A549 (cell line): ENCODE measurements around the gene EARS2. TPM values are rescaled to one million over a fixed set of nuclear protein-coding genes. Genes with fewer than 3 reads are reported as not detected.
A peak's percentile ranks its signal among the peaks of the same experiment; 100 is the strongest.

Experiments
- ATAC-seq, 2 experiments: fragments of 200-7000 bp in 1 of 2; fragments of >200 bp in 1 of 2; cut with Nextera tagmentation in 1 of 2; cut with Tn5 transposase in 1 of 2; 3 replicates each; pipeline versions ENCODE4 v1.8.0 to v1.9.1; 2018 to 2020; ENCODE audit warnings: mild to moderate bottlenecking in 1 of 2, moderate library complexity in 1 of 2
- CTCF ChIA-PET: fragments of 300-600 bp; sonication (Branson Sonifier 250); formaldehyde crosslinking; extraction: SDS; loops from one replicate; lab custom pipeline; 2021; ENCODE audit warnings: antibody characterized with exemption, inconsistent platforms; lab: Yijun Ruan, JAX
- POLR2A ChIA-PET: fragments of 350-600 bp; formaldehyde crosslinking; extraction: SDS; loops from one replicate; lab custom pipeline; 2021; ENCODE audit warnings: antibody characterized with exemption, inconsistent platforms; lab: Yijun Ruan, JAX
- DNase-seq, 2 experiments: peaks; one replicate each; pipeline versions ENCODE4 v3.0.0 to v3.0.0-alpha.2; 2011 to 2016; ENCODE audit warnings: low read depth in 1 of 2, low spot score in 1 of 2
- FAIRE-seq: peaks from 2 replicates; lab custom pipeline; 2011; peaks lifted over from hg19 to GRCh38; lab: Jason Lieb, UNC
- H3K27ac ChIP-seq, 2 experiments: fragments of >200 bp; sonication (Bioruptor Twin); formaldehyde crosslinking; 3 replicates each; pipeline ENCODE4 v1.5.1; 2016 to 2017
- H3K4me1 ChIP-seq: fragments of >200 bp; sonication (Bioruptor Twin); formaldehyde crosslinking; 3 replicates; pipeline ENCODE4 v1.6.1; 2016
- H3K4me2 ChIP-seq: fragments of >200 bp; sonication (Bioruptor Twin); formaldehyde crosslinking; 3 replicates; pipeline ENCODE4 v1.6.1; 2016
- H3K4me3 ChIP-seq: fragments of >200 bp; sonication (Bioruptor Twin); formaldehyde crosslinking; 3 replicates; pipeline ENCODE4 v1.5.1; 2016
- H3K9me3 ChIP-seq: fragments of >200 bp; sonication (Bioruptor Twin); formaldehyde crosslinking; 3 replicates; pipeline ENCODE4 v1.6.1; 2016
- CHD4 ChIP-seq: fragments of 200-600 bp; sonication (generic); IDR thresholded peaks from 2 replicates; pipeline ENCODE4 v1.6.1; 2016; ENCODE audit warnings: antibody characterized with exemption, mild to moderate bottlenecking, borderline replicate concordance
- EP300 ChIP-seq, 2 experiments: fragments of >200 bp; sonication (Bioruptor Twin); formaldehyde crosslinking; IDR thresholded peaks; 2 replicates in 1 of 2; 3 replicates in 1 of 2; pipeline ENCODE4 v1.6.1; 2016 to 2017
- HDAC2 ChIP-seq: fragments of 200-600 bp; sonication (generic); IDR thresholded peaks from 2 replicates; pipeline ENCODE4 v1.6.1; 2016
- HOXB13 ChIP-seq: fragments of 250-450 bp; sonication (Bioruptor Pico); IDR thresholded peaks from 2 replicates; pipeline ENCODE4 v1.5.0; 2020; ENCODE audit warnings: low read depth, mild to moderate bottlenecking, moderate library complexity
- JUNB ChIP-seq: fragments of >200 bp; sonication (Bioruptor Twin); formaldehyde crosslinking; IDR thresholded peaks from 2 replicates; pipeline ENCODE4 v1.6.1; 2016
- KDM1A ChIP-seq: fragments of 200-600 bp; sonication (generic); IDR thresholded peaks from 2 replicates; pipeline ENCODE4 v1.6.1; 2016; ENCODE audit warnings: low read depth, mild to moderate bottlenecking
- KDM5A ChIP-seq: fragments of 200-600 bp; sonication (generic); IDR thresholded peaks from 2 replicates; pipeline ENCODE4 v1.6.1; 2016; ENCODE audit warnings: antibody characterized with exemption, mild to moderate bottlenecking
- MAZ ChIP-seq: fragments of 150-350 bp; IDR thresholded peaks from 2 replicates; pipeline ENCODE4 v1.6.1; 2014; ENCODE audit warnings: antibody characterized with exemption, low read depth, low read length, borderline replicate concordance
- MYC ChIP-seq: IDR thresholded peaks from 2 replicates; pipeline ENCODE4 v1.6.1; 2012; ENCODE audit warnings: mild to moderate bottlenecking, inconsistent platforms, low read length, improper control_type of control experiment, borderline replicate concordance
- NFE2L2 ChIP-seq: fragments of 150-350 bp; conservative IDR thresholded peaks from 2 replicates; pipeline ENCODE4 v1.6.1; 2014; ENCODE audit warnings: low read length
- PHF8 ChIP-seq: fragments of 200-600 bp; sonication (generic); IDR thresholded peaks from 2 replicates; pipeline ENCODE4 v1.6.1; 2016; ENCODE audit warnings: low read depth, mild to moderate bottlenecking, antibody characterized with exemption, moderate library complexity, borderline replicate concordance
- POLR2A ChIP-seq: IDR thresholded peaks from 2 replicates; pipeline ENCODE4 v1.6.1; 2012; ENCODE audit warnings: mild to moderate bottlenecking, low read length
- RARB ChIP-seq: fragments of 250-450 bp; sonication (Bioruptor Pico); IDR thresholded peaks from 2 replicates; pipeline ENCODE4 v1.8.0; 2021; ENCODE audit warnings: mild to moderate bottlenecking, moderate library complexity
- RFX5 ChIP-seq: fragments of 450-650 bp; IDR thresholded peaks from 2 replicates; pipeline ENCODE4 v1.7.1; 2014; ENCODE audit warnings: antibody characterized with exemption, mild to moderate bottlenecking, moderate library complexity
- RNF2 ChIP-seq: fragments of 200-600 bp; sonication (generic); IDR thresholded peaks from 2 replicates; pipeline ENCODE4 v1.6.1; 2016; ENCODE audit warnings: low read depth, mild to moderate bottlenecking, antibody characterized with exemption, moderate library complexity, borderline replicate concordance
- SREBF2 ChIP-seq: fragments of 450-650 bp; IDR thresholded peaks from 2 replicates; pipeline ENCODE4 v1.6.1; 2014; ENCODE audit warnings: mild to moderate bottlenecking, moderate library complexity
- ZNF302 ChIP-seq: fragments of 250-450 bp; sonication (Bioruptor Pico); IDR thresholded peaks from 2 replicates; pipeline ENCODE4 v1.9.0; 2021; ENCODE audit warnings: inconsistent platforms, mild to moderate bottlenecking, moderate library complexity
- WGBS: methylation state at CpG from one replicate; pipeline ENCODE4 v1.1.6; 2017; ENCODE audit errors: missing lambda C conversion rate; 5-methylcytosine and 5-hydroxymethylcytosine counted together
- polyA plus RNA-seq, 4 experiments: library from polyadenylated mRNA; depleted of rRNA in 3 of 4; stranded (reverse); fragments of >200 nt; fragmentation: RNase III in 1 of 4; extraction: RNeasy Plus Mini Kit Qiagen cat#74134 plus additional on column Dnase treatment in 1 of 4; gene quantifications; 2 replicates in 3 of 4; 3 replicates in 1 of 4; pipeline ENCODE4 v1.2.3, GENCODE V29; 2011 to 2017
- TF ChIP-seq, protein P1 (sequence below): fragments of 250-450 bp; sonication (Bioruptor Pico); IDR thresholded peaks from 2 replicates; pipeline ENCODE4 v1.5.0; 2020; ENCODE audit warnings: low read depth, mild to moderate bottlenecking, moderate library complexity
- TF ChIP-seq, protein P2 (sequence below): fragments of 250-450 bp; sonication (Bioruptor Pico); IDR thresholded peaks from 2 replicates; pipeline ENCODE4 v1.5.0; 2021; ENCODE audit warnings: mild to moderate bottlenecking, moderate library complexity, borderline replicate concordance
- TF ChIP-seq, protein P3 (sequence below): fragments of >200 bp; sonication (Bioruptor Twin); formaldehyde crosslinking; IDR thresholded peaks from 3 replicates; pipeline ENCODE4 v1.6.1; 2016
- TF ChIP-seq, protein P4 (sequence below): fragments of >200 bp; sonication (Bioruptor Twin); formaldehyde crosslinking; IDR thresholded peaks from 3 replicates; pipeline ENCODE4 v1.5.1; 2016

Gene EARS2
- polyA plus RNA-seq, 2 of the 4 experiments (the other 2 are of a cell fraction), result 30.4 to 45.2 TPM

DNA sequence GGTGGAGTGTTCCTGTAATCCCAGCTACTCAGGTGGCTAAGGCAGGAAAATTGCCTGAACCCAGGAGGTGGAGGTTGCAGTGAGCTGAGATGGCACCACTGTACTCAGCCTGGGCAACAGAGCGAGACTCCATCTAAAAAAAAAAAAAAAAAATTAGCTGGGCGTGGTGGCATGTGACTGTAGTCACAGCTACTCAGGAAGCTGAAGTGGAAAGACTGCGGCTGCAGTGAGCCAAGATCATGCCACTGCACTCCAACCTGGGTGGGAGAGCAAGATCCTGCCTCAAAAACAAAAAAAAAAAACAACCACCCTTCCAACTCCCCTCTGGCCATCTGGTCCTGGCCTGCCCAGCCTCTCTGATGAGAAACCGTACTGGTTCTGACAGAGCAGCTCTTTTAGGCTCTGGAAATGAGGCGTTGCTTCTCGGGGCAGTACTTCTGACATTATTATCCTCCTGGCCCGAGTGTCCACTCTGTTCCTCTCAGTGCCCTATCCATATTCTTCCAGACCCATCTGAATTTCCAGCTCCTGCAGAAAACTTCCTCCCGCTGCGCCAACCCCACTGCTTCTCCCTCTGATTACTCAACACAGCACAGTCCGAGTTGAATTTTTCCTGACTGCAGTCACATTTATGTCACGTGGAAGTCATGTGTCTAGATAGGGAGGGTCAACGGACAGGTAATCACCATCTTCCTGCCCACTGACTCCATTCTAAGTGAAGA is 60.2 kb downstream of the EARS2 start (continued):
- no peak for TF ChIP-seq RARB
- no peak for TF ChIP-seq SREBF2
- TF ChIP-seq PHF8, result no peak

DNA sequence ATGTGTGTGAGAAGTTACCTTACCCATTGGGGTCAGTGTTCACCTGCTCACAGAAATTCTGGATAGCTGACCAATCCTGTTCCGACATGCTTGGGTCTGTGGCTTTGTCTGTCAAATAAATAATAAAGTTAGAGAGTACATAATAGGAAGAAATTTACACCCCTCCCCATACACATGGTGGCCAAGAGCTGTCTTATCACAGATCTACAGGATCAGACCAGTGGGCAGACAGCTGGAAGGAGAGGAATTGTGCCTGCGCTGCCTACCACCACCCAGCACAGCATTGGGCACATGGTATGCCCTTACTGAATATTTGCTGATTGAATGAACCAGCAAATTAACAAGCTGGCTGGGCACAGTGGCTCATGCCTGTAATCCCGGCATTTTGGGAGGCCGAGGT is 61.5 kb downstream of the EARS2 start:
- DNase-seq, result no peak
- POLR2A ChIA-PET, result interaction anchor here (0.6 to 0.7 kb wide), 2 partner anchors 14 to 31 kb away, joined by 7 to 8 read pairs; no protein-coding TSS in a partner anchor
- no peak for ATAC-seq
- Histone ChIP-seq H3K4me3 (no peak overlapping the region), H3K4me2 (no peak overlapping the region), H3K4me1 (peaks cover 27% of the 10 kb centered on the region), H3K9me3 (no peaks in the 10 kb centered on the region), H3K27ac (no peak overlapping the region)
- no peak for TF ChIP-seq HDAC2
- TF ChIP-seq, protein P1, sequence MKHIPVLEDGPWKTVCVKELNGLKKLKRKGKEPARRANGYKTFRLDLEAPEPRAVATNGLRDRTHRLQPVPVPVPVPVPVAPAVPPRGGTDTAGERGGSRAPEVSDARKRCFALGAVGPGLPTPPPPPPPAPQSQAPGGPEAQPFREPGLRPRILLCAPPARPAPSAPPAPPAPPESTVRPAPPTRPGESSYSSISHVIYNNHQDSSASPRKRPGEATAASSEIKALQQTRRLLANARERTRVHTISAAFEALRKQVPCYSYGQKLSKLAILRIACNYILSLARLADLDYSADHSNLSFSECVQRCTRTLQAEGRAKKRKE, result no peak
- no peak for TF ChIP-seq CHD4
- no peak for TF ChIP-seq RFX5
- 94% methylated on average over 4 of the region's 4 CpGs for WGBS
- CTCF ChIA-PET, result interaction anchor here (0.8 to 1.3 kb wide), 2 partner anchors 61 to 66 kb away, joined by 3 read pairs; no protein-coding TSS in a partner anchor
- FAIRE-seq, result no peak

DNA sequence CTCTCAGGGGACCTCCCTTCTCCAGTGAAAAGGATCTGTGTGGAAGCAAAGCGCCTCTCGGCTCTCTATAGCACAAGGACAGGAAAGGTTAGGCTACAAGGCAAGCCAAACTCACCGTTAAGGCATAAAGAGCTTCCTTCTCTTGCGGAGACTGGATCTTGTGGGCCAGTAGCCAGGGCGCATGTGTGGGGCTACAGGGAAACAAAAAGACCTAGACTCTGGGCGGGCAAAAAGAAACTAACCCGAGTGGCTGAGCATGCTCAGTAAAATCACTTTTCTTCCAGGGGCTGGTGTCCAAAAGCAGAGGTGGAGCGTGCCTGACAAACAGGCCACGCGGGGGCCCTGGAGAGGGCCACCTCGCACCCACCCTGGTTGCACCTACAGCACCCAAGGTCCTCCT is 63.0 kb downstream of the EARS2 start:
- Histone ChIP-seq H3K27ac (no peak overlapping the region), H3K4me1 (peaks cover 25% of the 10 kb centered on the region), H3K4me2 (no peak overlapping the region), H3K4me3 (no peak overlapping the region), H3K9me3 (no peaks in the 10 kb centered on the region)
- CTCF ChIA-PET, result interaction anchor here (0.5 to 2.2 kb wide), 2 partner anchors 10 to 312 kb away, joined by 3 to 5 read pairs; no protein-coding TSS in a partner anchor
- POLR2A ChIA-PET, result no interaction called here
- DNase-seq (no peak), ATAC-seq (no peak), FAIRE-seq (no peak)
- 89% methylated on average over 11 of the region's 11 CpGs for WGBS
- TF ChIP-seq HDAC2 (no peak), POLR2A (no peak), HOXB13 (CRISPR knock-in tag) (no peak), MAZ (no peak), NFE2L2 (no peak)
- TF ChIP-seq, protein P2, sequence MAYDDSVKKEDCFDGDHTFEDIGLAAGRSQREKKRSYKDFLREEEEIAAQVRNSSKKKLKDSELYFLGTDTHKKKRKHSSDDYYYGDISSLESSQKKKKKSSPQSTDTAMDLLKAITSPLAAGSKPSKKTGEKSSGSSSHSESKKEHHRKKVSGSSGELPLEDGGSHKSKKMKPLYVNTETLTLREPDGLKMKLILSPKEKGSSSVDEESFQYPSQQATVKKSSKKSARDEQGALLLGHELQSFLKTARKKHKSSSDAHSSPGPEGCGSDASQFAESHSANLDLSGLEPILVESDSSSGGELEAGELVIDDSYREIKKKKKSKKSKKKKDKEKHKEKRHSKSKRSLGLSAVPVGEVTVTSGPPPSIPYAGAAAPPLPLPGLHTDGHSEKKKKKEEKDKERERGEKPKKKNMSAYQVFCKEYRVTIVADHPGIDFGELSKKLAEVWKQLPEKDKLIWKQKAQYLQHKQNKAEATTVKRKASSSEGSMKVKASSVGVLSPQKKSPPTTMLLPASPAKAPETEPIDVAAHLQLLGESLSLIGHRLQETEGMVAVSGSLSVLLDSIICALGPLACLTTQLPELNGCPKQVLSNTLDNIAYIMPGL (CRISPR knock-in tag), result no peak

DNA sequence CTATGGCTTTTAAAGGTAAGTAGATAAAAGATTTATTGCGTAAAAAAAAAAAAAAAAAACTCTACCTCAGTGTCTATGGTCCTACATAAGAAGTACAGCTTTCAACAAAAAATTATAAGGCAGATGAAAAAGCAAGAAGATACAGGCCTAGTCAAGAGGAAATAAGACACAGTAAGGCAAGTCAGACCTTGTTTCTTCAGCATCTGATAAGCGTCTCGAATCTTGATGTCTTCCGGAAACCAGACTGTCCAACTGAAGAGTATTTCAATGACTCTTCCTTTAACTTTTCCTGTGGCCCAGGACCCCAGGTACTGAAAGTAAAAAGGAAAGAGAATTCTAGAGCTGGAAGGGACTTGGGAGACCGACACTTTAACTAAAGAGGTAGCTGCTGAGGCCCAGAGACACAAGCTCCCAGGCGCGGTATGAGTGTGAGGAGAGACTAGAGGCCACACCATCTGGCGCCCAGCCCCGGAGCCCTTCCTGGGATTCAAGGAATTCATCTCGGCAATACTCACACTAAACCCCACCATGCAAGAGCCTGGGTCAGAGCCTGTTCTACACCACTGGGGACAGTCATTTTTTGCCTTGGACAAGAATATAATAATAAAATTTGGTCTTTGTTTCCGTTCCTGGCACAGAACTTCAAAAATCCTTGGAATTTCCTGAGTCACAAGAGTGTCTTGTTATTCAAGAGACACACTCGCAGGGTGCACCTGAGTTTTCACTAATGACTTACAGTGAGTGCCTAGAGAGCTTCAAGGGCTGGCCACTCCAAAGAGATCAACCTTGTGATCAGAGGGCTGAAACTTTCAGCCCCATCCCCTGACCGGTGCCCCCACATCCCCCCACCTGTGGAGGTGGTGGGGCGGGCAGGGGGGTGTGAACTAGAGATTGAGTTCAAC is 65.4 kb downstream of the EARS2 start:
- H3K4me2 ChIP-seq, result peak overlapping the region; percentile 36; the same call in 2 of the 3 replicates
- no peak for DNase-seq
- no peak for FAIRE-seq
- WGBS, result 78% methylated on average over 14 of the region's 14 CpGs
- peaks cover 14% of the 10 kb centered on the region for H3K4me1 ChIP-seq
- H3K27ac ChIP-seq, result peak overlapping the region in 1 of 2 experiments; percentile 61; a peak in 3 of 6 replicates
- no peaks in the 10 kb centered on the region for H3K9me3 ChIP-seq
- H3K4me3 ChIP-seq, result no peak overlapping the region
- ChIA-PET CTCF (interaction anchor here (1.5 to 2.2 kb wide), 4 partner anchors 13 to 309 kb away, joined by 3 to 6 read pairs (median 6); partner anchors contain the start of gene SCNN1G), POLR2A (no interaction called here)
- ATAC-seq, result peak in 1 of 2 experiments; percentile 30; a peak in 1 of 6 replicates
- no peak for TF ChIP-seq RNF2
- TF ChIP-seq, protein P2 (CRISPR knock-in tag), result no peak
- TF ChIP-seq KDM5A, result no peak
- TF ChIP-seq, protein P3, sequence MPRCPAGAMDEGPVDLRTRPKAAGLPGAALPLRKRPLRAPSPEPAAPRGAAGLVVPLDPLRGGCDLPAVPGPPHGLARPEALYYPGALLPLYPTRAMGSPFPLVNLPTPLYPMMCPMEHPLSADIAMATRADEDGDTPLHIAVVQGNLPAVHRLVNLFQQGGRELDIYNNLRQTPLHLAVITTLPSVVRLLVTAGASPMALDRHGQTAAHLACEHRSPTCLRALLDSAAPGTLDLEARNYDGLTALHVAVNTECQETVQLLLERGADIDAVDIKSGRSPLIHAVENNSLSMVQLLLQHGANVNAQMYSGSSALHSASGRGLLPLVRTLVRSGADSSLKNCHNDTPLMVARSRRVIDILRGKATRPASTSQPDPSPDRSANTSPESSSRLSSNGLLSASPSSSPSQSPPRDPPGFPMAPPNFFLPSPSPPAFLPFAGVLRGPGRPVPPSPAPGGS, result no peak
- no peak for TF ChIP-seq MYC
- no peak for TF ChIP-seq JUNB
- no peak for TF ChIP-seq KDM1A
- TF ChIP-seq EP300 (IDR thresholded peaks at IDR 0.05), result no peak
- TF ChIP-seq, protein P4, sequence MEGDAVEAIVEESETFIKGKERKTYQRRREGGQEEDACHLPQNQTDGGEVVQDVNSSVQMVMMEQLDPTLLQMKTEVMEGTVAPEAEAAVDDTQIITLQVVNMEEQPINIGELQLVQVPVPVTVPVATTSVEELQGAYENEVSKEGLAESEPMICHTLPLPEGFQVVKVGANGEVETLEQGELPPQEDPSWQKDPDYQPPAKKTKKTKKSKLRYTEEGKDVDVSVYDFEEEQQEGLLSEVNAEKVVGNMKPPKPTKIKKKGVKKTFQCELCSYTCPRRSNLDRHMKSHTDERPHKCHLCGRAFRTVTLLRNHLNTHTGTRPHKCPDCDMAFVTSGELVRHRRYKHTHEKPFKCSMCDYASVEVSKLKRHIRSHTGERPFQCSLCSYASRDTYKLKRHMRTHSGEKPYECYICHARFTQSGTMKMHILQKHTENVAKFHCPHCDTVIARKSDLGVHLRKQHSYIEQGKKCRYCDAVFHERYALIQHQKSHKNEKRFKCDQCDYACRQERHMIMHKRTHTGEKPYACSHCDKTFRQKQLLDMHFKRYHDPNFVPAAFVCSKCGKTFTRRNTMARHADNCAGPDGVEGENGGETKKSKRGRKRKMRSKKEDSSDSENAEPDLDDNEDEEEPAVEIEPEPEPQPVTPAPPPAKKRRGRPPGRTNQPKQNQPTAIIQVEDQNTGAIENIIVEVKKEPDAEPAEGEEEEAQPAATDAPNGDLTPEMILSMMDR, result no peak
- no peak for TF ChIP-seq RARB
- no peak for TF ChIP-seq ZNF302 (CRISPR knock-in tag)
